Measurements from ENCODE around the gene ANKRD55.
"Not testable (repeated sequence)": the region's sequence is repeated elsewhere in the genome, so short reads cannot be mapped to it uniquely, and the experiment has no call there.

The ANKRD55 gene

DNA sequence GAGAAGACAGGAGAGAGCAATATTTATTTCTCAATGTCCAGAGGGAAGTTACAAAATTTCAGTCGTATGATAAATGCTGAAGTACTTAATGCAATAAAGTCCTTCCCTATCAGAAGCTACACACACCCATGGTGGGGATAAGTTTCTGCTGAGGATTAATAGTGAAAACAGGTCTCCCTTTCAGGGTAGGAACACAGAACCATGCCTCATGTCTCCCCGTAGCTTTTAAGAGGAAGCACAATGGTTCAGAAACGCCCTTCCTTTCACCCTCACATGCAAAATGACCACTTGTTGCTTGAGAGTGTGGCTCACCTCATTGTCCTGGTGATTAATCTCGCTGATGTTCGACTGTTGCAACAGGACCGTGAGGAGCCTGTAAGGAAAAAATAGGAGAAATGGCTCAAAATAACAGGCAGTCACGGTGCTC is 73.6 kb downstream of the ANKRD55 start:
- TF ChIP-seq, protein P1, sequence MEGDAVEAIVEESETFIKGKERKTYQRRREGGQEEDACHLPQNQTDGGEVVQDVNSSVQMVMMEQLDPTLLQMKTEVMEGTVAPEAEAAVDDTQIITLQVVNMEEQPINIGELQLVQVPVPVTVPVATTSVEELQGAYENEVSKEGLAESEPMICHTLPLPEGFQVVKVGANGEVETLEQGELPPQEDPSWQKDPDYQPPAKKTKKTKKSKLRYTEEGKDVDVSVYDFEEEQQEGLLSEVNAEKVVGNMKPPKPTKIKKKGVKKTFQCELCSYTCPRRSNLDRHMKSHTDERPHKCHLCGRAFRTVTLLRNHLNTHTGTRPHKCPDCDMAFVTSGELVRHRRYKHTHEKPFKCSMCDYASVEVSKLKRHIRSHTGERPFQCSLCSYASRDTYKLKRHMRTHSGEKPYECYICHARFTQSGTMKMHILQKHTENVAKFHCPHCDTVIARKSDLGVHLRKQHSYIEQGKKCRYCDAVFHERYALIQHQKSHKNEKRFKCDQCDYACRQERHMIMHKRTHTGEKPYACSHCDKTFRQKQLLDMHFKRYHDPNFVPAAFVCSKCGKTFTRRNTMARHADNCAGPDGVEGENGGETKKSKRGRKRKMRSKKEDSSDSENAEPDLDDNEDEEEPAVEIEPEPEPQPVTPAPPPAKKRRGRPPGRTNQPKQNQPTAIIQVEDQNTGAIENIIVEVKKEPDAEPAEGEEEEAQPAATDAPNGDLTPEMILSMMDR (conservative IDR thresholded peaks at IDR 0.05; ENCODE audit: low read depth, low read length): no peak
- no peak overlapping the region for H3K4me3 ChIP-seq (ENCODE audit: low read length)
- DNase-seq (ENCODE audit: low read depth): no peak

DNA sequence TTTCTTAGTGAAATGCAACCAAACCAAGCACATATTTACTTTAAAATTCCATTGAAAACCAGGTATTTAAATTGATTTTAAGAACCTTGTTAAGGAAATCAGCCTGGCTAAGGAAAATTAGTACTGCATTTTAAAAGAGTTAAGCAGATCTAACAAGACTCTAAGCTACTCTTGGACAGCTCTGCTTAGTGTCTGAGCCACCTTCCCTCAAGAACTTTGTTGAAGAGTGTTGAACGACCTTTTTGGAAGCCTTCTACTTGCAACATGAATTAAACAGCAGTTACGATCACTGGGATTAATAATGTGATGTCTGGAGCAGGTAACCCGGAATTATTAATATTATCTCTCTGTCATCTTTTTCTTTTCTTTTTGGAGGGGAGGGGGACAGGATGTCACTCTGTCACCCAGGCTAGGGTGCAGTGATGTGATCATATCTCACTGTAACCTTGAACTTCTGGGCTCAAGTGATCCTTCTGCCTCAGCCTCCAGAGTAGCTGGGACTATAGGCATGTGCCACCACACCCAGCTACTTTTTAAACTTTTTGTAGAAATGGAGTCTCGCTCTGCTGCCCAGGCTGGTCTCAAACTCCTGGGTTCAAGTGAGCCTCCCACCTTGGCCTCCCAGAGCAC is 74.7 kb downstream of the ANKRD55 start:
- no peak for DNase-seq (ENCODE audit: low read depth)
- H3K4me3 ChIP-seq (ENCODE audit: low read length): no peak overlapping the region
- TF ChIP-seq, protein P1 (conservative IDR thresholded peaks at IDR 0.05; ENCODE audit: low read depth, low read length): no peak

DNA sequence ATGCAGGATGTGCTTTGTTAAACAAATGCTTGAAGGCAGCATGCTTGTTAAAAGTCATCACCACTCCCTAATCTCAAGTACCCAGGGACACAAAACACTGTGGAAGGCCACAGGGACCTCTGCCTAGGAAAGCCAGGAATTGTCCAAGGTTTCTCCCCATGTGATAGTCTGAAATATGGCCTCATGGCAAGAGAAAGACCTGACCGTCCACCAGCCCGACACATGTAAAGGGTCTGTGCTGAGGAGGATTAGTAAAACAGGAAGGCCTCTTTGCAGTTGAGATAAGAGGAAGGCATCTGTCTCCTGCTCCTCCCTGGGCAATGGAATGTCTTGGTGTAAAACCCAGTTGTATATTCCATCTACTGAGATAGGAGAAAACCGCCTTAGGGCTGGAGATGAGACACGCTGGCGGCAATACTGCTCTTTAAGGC is 75.9 kb downstream of the ANKRD55 start:
- H3K4me3 ChIP-seq (ENCODE audit: low read length); DNase-seq (ENCODE audit: low read depth): not testable (repeated sequence)

DNA sequence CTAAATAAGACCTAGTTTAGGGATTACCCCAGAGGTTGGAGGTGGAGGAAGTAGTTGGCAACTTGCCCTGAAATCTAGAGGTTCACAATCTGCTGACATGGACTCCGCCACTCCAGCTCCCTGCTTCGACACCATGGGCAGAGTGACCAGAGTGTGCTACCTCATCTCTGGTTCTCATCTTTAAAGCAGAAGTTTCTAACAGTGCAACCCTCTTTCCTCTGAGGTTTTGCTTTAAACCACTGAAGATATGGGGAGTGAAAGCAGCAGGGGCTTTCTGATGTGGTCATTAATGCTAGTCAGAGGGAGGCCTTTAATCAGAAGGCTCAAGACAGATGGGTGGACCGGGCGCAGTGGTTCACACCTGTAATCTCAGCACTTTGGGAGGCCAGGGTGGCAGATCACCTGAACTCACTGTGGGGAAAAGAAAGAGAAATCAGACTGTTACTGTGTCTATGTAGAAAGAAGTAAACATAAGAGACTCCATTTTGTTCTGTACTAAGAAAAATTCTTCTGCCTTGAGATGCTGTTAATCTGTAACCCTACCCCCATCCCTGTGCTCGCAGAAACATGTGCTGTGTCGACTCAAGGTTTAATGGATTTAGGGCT is 76.4 kb downstream of the ANKRD55 start:
- H3K4me3 ChIP-seq (ENCODE audit: low read length); DNase-seq (ENCODE audit: low read depth): not testable (repeated sequence)

DNA sequence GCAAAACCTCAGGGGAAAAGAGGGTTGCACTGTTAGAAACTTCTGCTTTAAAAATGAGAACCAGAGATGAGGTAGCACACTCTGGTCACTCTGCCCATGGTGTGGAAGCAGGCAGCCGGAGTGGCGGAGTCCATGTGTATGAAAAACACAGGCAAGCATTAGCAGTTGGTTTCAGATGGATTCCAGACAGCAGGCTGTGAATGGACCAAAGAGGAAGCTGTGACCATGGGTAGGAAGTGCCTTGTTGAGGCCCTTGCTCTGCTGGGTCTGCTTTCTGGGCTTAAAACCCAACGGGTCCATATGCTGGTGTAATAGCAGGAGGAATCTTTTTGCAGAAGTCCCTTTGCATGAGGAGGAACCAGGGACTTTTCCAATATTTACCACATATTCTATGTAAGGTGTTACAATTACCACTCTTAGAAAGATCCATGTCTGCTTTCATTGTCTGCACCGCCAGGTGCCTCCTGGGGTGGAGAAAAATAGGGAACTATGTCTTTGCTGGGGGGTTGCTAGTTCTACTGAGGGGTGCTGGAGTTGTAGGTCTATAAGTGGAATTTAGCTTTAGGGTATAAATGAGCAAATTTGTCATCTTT is 77.0 kb downstream of the ANKRD55 start:
- DNase-seq (ENCODE audit: low read depth): no peak
- no peak overlapping the region for H3K4me3 ChIP-seq (ENCODE audit: low read length)
- TF ChIP-seq, protein P1 (conservative IDR thresholded peaks at IDR 0.05; ENCODE audit: low read depth, low read length): no peak

DNA sequence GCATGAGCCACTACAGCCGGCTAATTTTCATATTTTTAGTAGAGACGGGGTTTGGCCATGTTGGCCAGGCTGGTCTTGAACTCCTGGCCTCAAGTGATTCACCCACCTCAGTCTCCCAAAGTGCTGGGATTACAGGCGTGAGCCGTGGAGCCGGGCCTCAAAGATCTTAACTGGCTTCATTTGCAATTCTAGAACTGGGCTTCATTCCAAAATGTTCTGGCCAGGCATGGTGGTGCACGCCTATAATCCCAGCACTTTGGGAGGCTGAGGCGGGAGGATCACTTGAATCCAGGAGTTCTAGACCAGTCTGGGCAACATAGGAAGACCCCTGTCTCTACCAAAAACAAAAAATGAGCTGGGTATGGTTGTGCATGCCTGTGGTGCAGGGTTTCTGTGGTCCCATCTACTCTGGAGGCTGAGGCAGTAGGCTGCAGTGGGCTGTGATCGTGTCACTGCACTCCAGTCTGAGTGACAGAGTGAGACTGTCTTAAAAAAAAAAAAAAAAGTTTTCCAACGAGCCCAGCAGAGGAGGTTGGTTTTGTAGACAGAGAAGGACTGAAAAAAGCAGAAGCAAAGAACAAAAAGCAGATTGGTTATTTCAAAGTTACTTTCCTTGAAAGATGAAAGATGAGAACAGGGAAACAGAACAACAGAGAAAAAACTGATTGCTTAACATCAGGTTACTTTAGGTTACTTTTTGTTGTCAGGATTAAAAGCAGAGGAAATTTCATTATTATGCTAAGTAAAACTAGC is 78.2 kb downstream of the ANKRD55 start:
- TF ChIP-seq, protein P1 (conservative IDR thresholded peaks at IDR 0.05; ENCODE audit: low read depth, low read length): no peak
- no peak for DNase-seq (ENCODE audit: low read depth)
- no peak overlapping the region for H3K4me3 ChIP-seq (ENCODE audit: low read length)

DNA sequence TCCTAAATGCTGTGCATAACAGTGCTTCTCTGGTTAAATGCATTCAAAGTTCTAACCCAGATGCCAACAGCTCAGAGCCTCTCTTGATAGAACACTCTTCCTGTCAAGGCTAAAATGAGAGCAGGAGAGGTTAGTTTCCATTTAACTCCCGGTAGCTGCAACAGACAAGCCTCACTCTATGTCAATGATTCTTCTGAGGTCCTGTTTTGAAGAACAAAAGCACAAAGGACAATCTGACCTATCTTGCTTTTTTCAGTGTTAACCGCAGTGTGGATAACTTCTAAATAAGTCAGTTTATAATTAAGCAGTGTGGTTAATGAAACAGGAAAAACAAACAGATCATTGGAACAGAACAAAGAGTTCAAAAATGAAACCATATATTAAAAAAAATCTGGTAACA is 80.7 kb downstream of the ANKRD55 start:
- DNase-seq (ENCODE audit: low read depth): no peak
- TF ChIP-seq, protein P1 (conservative IDR thresholded peaks at IDR 0.05; ENCODE audit: low read depth, low read length): no peak
- no peak overlapping the region for H3K4me3 ChIP-seq (ENCODE audit: low read length)

DNA sequence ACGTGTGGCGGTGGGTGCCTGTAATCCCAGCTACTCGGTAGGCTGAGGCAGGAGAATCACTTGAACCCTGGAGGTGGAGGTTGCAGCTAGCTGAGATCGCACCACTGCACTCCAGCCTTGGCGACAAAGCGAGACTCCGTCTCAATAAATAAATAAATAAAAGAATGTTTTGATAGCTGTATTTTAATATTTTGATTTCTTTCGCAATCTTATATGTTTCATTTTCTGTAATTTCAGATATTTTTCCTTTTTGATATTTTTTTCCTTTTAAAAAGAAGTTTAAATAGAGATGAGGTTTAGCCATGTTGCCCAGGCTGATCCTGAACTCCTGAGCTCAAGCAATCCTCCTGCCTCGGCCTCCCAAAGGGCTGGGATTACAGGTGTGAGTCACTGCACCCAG is 82.4 kb downstream of the ANKRD55 start:
- DNase-seq (ENCODE audit: low read depth); H3K4me3 ChIP-seq (ENCODE audit: low read length): not testable (repeated sequence)
